ENCODE measurements around the gene CD9.

DNA sequence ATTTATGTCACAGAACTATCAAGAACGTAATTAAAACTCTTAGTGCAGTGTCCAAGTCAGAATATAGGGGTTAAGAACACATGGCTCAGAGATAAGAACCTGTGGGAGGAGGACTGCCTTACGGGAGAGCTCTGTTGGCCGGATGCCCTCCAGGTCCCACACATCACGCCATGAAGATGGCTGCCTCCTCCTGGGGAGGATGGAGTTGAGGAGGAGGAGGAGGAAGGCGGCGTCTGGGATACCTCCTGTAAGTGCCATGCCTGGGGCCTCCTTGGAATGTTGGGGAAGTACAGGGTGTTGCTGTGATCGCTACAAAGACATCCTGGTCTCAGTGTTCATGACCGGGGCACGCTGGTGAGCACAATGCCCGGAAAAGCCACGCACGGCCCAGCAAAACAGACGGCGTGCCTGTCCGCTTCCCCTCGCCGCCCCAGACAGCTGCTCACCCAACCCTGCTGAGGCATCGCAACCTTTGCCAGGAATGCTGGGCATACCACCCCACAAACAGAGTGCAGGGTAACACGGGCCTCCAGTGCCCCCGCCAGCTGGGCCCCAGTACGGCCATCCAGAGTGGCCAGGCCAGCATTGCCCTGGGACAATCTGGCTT, 28.7 kb upstream of the CD9 start:
- TF ChIP-seq CTCF (IDR thresholded peaks at IDR 0.05) (no peak), POLR2A (IDR thresholded peaks at IDR 0.05) (no peak), POLR2AphosphoS5 (IDR thresholded peaks at IDR 0.05) (peak in 2 of 3 donors; percentile 27 to 57)

Measured in breast epithelium (tissue), 3 donors.